Endodermal cell (in vitro differentiated cells): ENCODE data around the gene RTP4. TPM values are rescaled to one million over a fixed set of nuclear protein-coding genes. Genes with fewer than 3 reads are reported as not detected.

ENCODE experiments used
- DNase-seq: peaks from one replicate; pipeline ENCODE4 v3.0.0-alpha.2; 2017
- H3K27ac ChIP-seq: 2 replicates; pipeline ENCODE4 v1.5.1; 2013; ENCODE audit warnings: mild to moderate bottlenecking, low read depth, low read length, moderate library complexity
- H3K27me3 ChIP-seq: 2 replicates; pipeline ENCODE4 v1.6.1; 2013; ENCODE audit warnings: mild to moderate bottlenecking, low read length, moderate library complexity; ENCODE audit not compliant: insufficient read depth, control insufficient read depth, poor library complexity, severe bottlenecking
- H3K36me3 ChIP-seq: 2 replicates; pipeline ENCODE4 v1.7.0; 2013; ENCODE audit warnings: mild to moderate bottlenecking, low read length, moderate library complexity; ENCODE audit not compliant: control insufficient read depth, insufficient read depth
- H3K4me1 ChIP-seq: one replicate; pipeline ENCODE4 v1.7.0; 2013; ENCODE audit warnings: low read length; ENCODE audit not compliant: control insufficient read depth, insufficient read depth
- H3K4me3 ChIP-seq: 2 replicates; pipeline ENCODE4 v1.5.1; 2013; ENCODE audit warnings: mild to moderate bottlenecking, low read length, moderate library complexity
- H3K9ac ChIP-seq: 2 replicates; pipeline ENCODE4 v1.6.1; 2013; ENCODE audit warnings: mild to moderate bottlenecking, low read length, moderate library complexity; ENCODE audit not compliant: poor library complexity, severe bottlenecking; ENCODE audit errors: extremely low read depth
- H3K9me3 ChIP-seq: 2 replicates; pipeline ENCODE4 v1.6.1; 2013; ENCODE audit warnings: mild to moderate bottlenecking, low read length, moderate library complexity; ENCODE audit not compliant: control insufficient read depth
- H3K27ac Mint-ChIP-seq: 2 replicates; pipeline ENCODE4 v1.8.0; 2020; ENCODE audit warnings: mixed read lengths
- H3K27me3 Mint-ChIP-seq: 2 replicates; pipeline ENCODE4 v1.8.0; 2021; ENCODE audit warnings: mild to moderate bottlenecking, mixed read lengths; ENCODE audit not compliant: insufficient read depth
- H3K36me3 Mint-ChIP-seq: 2 replicates; pipeline ENCODE4 v1.8.0; 2020; ENCODE audit warnings: low read depth, mixed read lengths
- H3K4me1 Mint-ChIP-seq: 2 replicates; pipeline ENCODE4 v1.8.0; 2020; ENCODE audit warnings: mixed read lengths
- H3K4me3 Mint-ChIP-seq: 2 replicates; pipeline ENCODE4 v1.8.0; 2020; ENCODE audit warnings: mild to moderate bottlenecking, moderate library complexity, mixed read lengths
- H3K9me3 Mint-ChIP-seq: 2 replicates; pipeline ENCODE4 v1.8.0; 2020; ENCODE audit warnings: mild to moderate bottlenecking, mixed read lengths
- CTCF ChIP-seq: fragments of 200-600 bp; sonication (generic); conservative IDR thresholded peaks from 2 replicates; pipeline ENCODE4 v1.5.0; 2021; ENCODE audit warnings: antibody characterized with exemption, mild to moderate bottlenecking
- WGBS, 2 experiments: methylation state at CpG; one replicate each; pipeline versions ENCODE4 v1.1.5 to v1.1.7; 2013; ENCODE audit warnings: missing lambda C conversion rate in 2 of 2, mixed read lengths in 1 of 2; ENCODE audit not compliant: insufficient coverage in 1 of 2, insufficient read length in 1 of 2; 5-methylcytosine and 5-hydroxymethylcytosine counted together
- total RNA-seq, 2 donors: library from RNA; stranded (reverse); fragmentation: NEBNext Ultra II Directional in 1 of 2; extraction: Animal tissue kit (Norgen Biotek cat#: 25700) in 1 of 2; gene quantifications; 2 replicates in 1 of 2; 3 replicates in 1 of 2; pipeline ENCODE4 v1.2.1, GENCODE V29; 2021

Gene RTP4
- total RNA-seq, 2 donors from 2014 or later, result not detected

DNA sequence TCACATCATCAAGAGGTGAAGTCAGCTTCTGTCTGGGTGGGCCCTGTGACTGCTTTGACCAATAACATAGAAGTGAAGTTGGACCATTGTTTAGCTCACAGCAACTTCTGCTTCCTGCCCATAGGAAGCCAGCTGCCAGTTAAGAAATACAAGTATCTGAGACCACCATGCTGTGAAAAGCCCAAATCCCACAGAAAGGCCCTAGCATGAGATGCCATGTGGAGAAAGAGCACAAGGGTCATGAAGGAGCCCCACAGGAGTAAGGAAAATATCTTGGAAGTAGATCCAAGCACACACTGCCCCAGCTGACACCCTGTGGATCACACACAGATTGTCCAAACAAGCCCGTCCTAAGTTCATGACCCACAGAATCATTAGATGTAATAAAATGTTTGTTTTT is 28.5 kb downstream of the RTP4 start:
- Histone ChIP-seq H3K27me3 (no peaks in the 10 kb centered on the region), H3K9ac (no peak overlapping the region), H3K27ac (no peak overlapping the region), H3K9me3 (no peaks in the 10 kb centered on the region), H3K4me3 (no peak overlapping the region), H3K4me1 (no peaks in the 10 kb centered on the region), H3K36me3 (no peaks in the 10 kb centered on the region)
- Mint-ChIP-seq H3K4me3 (no peak overlapping the region), H3K27ac (no peak overlapping the region), H3K9me3 (peaks cover 4% of the 10 kb centered on the region), H3K4me1 (peaks cover 12% of the 10 kb centered on the region), H3K36me3 (peaks cover 1% of the 10 kb centered on the region), H3K27me3 (no peaks in the 10 kb centered on the region)
- 100% methylated on average over 1 of the region's 1 CpG; no CpG with 5 or more reads in 1 of the 2 experiments for WGBS, 2 experiments
- TF ChIP-seq CTCF, result no peak
- no peak for DNase-seq

DNA sequence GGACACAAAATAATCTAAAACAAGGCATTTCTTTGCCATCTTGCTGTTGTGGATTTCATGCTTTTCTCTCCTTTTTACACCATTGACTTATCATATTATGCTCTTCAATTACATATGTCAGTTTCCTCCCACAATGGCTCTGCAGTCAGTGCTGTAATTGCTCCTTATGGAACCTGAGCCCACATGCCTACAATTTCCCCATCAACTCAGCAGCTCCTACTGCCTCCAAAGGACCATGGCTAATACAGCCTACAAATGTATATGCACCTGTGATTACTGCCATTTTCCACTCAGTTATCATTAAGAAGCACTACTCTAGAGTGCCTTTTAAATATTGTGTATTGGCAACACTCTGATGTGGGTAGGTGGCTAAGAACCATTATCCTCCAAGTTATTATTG is 30.8 kb downstream of the RTP4 start:
- H3K4me1 Mint-ChIP-seq, result peaks cover 7% of the 10 kb centered on the region
- no peak overlapping the region for H3K27ac ChIP-seq

GRCh38 chr3:187400756-187401155 is 32.6 kb downstream of the RTP4 start:
- no peak overlapping the region for H3K4me3 Mint-ChIP-seq
- no peak for DNase-seq
- no peak for TF ChIP-seq CTCF
- no peak overlapping the region for H3K4me3 ChIP-seq
- H3K36me3 Mint-ChIP-seq, result no peaks in the 10 kb centered on the region
- no peaks in the 10 kb centered on the region for H3K4me1 Mint-ChIP-seq
- H3K9me3 Mint-ChIP-seq, result no peaks in the 10 kb centered on the region
- 90 to 97% methylated on average over 2 to 3 of the region's 3 CpGs for WGBS, 2 experiments
- no peak overlapping the region for H3K27ac Mint-ChIP-seq
- H3K27me3 ChIP-seq, result no peaks in the 10 kb centered on the region
- H3K27me3 Mint-ChIP-seq, result no peaks in the 10 kb centered on the region
- no peaks in the 10 kb centered on the region for H3K9me3 ChIP-seq
- no peak overlapping the region for H3K9ac ChIP-seq
- H3K27ac ChIP-seq, result no peak overlapping the region
- H3K36me3 ChIP-seq, result no peaks in the 10 kb centered on the region
- no peaks in the 10 kb centered on the region for H3K4me1 ChIP-seq

More for the DNA sequence above, 30.8 kb downstream of the RTP4 start:
- no peaks in the 10 kb centered on the region for H3K4me1 ChIP-seq
- H3K27ac Mint-ChIP-seq, result no peak overlapping the region
- H3K27me3 ChIP-seq, result no peaks in the 10 kb centered on the region
- H3K4me3 ChIP-seq, result no peak overlapping the region
- no peaks in the 10 kb centered on the region for H3K36me3 ChIP-seq
- no peak for TF ChIP-seq CTCF
- H3K4me3 Mint-ChIP-seq, result no peak overlapping the region
- no peak for DNase-seq
- no peak overlapping the region for H3K9ac ChIP-seq
- H3K9me3 ChIP-seq, result no peaks in the 10 kb centered on the region
- no peaks in the 10 kb centered on the region for H3K36me3 Mint-ChIP-seq
- H3K27me3 Mint-ChIP-seq, result no peaks in the 10 kb centered on the region
- H3K9me3 Mint-ChIP-seq, result no peaks in the 10 kb centered on the region
